ENCODE results near the gene OR4D5.

Gene OR4D5

GRCh38 chr11:123939317-123939716 is at the start of gene OR4D5:
Gene OR4D5 (plus strand): TSS chr11:123939617. CDS start chr11:123939617, 0 bp downstream.
- no peak for DNase-seq (ENCODE audit: extremely low read depth in 1 of 2, low read depth in 1 of 2)

GRCh38 chr11:123892031-123892430 is 47.4 kb upstream of the OR4D5 start:
- DNase-seq (ENCODE audit: extremely low read depth in 1 of 2, low read depth in 1 of 2) = no peak

GRCh38 chr11:123899792-123900191 is 39.6 kb upstream of the OR4D5 start:
- no peak for DNase-seq (ENCODE audit: extremely low read depth in 1 of 2, low read depth in 1 of 2)

- DNase-seq (ENCODE audit: extremely low read depth in 1 of 2, low read depth in 1 of 2) = no peak
Observed at GRCh38 chr11:123901867-123902266, 37.5 kb upstream of the OR4D5 start, which contains the start of gene OR8D4. Gene OR8D4 (plus strand): TSS chr11:123902167. CDS start chr11:123906432, 4,265 bp downstream.

GRCh38 chr11:123903932-123904331 is 35.5 kb upstream of the OR4D5 start:
- DNase-seq (ENCODE audit: extremely low read depth in 1 of 2, low read depth in 1 of 2) = no peak

- DNase-seq (ENCODE audit: extremely low read depth in 1 of 2, low read depth in 1 of 2) = no peak
Observed at GRCh38 chr11:123904932-123905331, 34.5 kb upstream of the OR4D5 start.

- no peak for DNase-seq (ENCODE audit: extremely low read depth in 1 of 2, low read depth in 1 of 2)
Observed at GRCh38 chr11:123905826-123906225, 33.6 kb upstream of the OR4D5 start.

- DNase-seq (ENCODE audit: extremely low read depth in 1 of 2, low read depth in 1 of 2) = no peak
Observed at GRCh38 chr11:123920943-123921342, 18.5 kb upstream of the OR4D5 start.

GRCh38 chr11:123924027-123924426 is 15.4 kb upstream of the OR4D5 start:
- DNase-seq (ENCODE audit: extremely low read depth in 1 of 2, low read depth in 1 of 2) = no peak

- DNase-seq (ENCODE audit: extremely low read depth in 1 of 2, low read depth in 1 of 2) = no peak
Observed at GRCh38 chr11:123942413-123942812, 3.0 kb downstream of the OR4D5 start.

- DNase-seq (ENCODE audit: extremely low read depth in 1 of 2, low read depth in 1 of 2) = no peak
Observed at GRCh38 chr11:123943738-123944137, 4.3 kb downstream of the OR4D5 start, which contains the start of gene OR6T1. Gene OR6T1 (minus strand): TSS chr11:123943838. CDS start chr11:123943838, 0 bp downstream.

GRCh38 chr11:123945132-123945531 is 5.7 kb downstream of the OR4D5 start:
- DNase-seq (ENCODE audit: extremely low read depth in 1 of 2, low read depth in 1 of 2) = no peak

GRCh38 chr11:123956752-123957151 is 17.3 kb downstream of the OR4D5 start:
- DNase-seq (ENCODE audit: extremely low read depth in 1 of 2, low read depth in 1 of 2) = no peak

- no peak for DNase-seq (ENCODE audit: extremely low read depth in 1 of 2, low read depth in 1 of 2)
Observed at GRCh38 chr11:123973816-123974215, 34.4 kb downstream of the OR4D5 start.

- no peak for DNase-seq (ENCODE audit: extremely low read depth in 1 of 2, low read depth in 1 of 2)
Observed at GRCh38 chr11:123976770-123977560, 37.5 kb downstream of the OR4D5 start.

- DNase-seq (ENCODE audit: extremely low read depth in 1 of 2, low read depth in 1 of 2) = no peak
Observed at GRCh38 chr11:123977731-123978347, 38.4 kb downstream of the OR4D5 start, which contains the start of gene OR10S1. Gene OR10S1 (minus strand): TSS chr11:123977781. CDS start chr11:123977664, 117 bp downstream.

GRCh38 chr11:123979311-123979710 is 39.9 kb downstream of the OR4D5 start:
- DNase-seq (ENCODE audit: extremely low read depth in 1 of 2, low read depth in 1 of 2) = no peak

All from activated CD8-positive, alpha-beta memory T cell treated with anti-CD3 and anti-CD28 coated beads for 1 hour (primary cell).